IPS DF 6.9 (cell line): Measurements from ENCODE around the gene ARHGEF40.

Source experiments
- DNase-seq: peaks from one replicate; pipeline ENCODE4 v3.0.0-alpha.2; 2013; ENCODE audit warnings: low read depth, low spot score
- H3K27ac ChIP-seq: one replicate; pipeline ENCODE4 v1.5.1; 2013; ENCODE audit warnings: low read length, control low read depth
- H3K27me3 ChIP-seq: 2 replicates; pipeline ENCODE4 v1.6.1; 2013; ENCODE audit warnings: mild to moderate bottlenecking, low read length; ENCODE audit not compliant: control insufficient read depth, insufficient read depth
- H3K36me3 ChIP-seq: 2 replicates; pipeline ENCODE4 v1.6.1; 2013; ENCODE audit warnings: low read length; ENCODE audit not compliant: control insufficient read depth, insufficient read depth
- H3K4me1 ChIP-seq: 2 replicates; pipeline ENCODE4 v1.6.1; 2013; ENCODE audit warnings: low read length; ENCODE audit not compliant: control insufficient read depth, insufficient read depth
- H3K4me3 ChIP-seq: 2 replicates; pipeline ENCODE4 v1.5.1; 2013; ENCODE audit warnings: mild to moderate bottlenecking, low read length
- H3K9me3 ChIP-seq: 2 replicates; pipeline ENCODE4 v1.6.1; 2013; ENCODE audit warnings: low read length, inconsistent platforms; ENCODE audit not compliant: control insufficient read depth, insufficient read depth
- WGBS: extraction: QIAGEN DNeasy Blood & Tissue Kit; methylation state at CpG from one replicate; pipeline ENCODE4 v1.1.7; 2013; ENCODE audit warnings: mixed read lengths, missing lambda C conversion rate; ENCODE audit not compliant: insufficient read length, insufficient coverage; 5-methylcytosine and 5-hydroxymethylcytosine counted together

ARHGEF40 gene

GRCh38 chr14:21084396-21084795 lies 14.3 kb downstream of the ARHGEF40 start:
- Histone ChIP-seq H3K27ac (no peak overlapping the region), H3K27me3 (no peaks in the 10 kb centered on the region), H3K4me1 (peaks cover 1% of the 10 kb centered on the region; the same call in 1 of the 2 replicates), H3K4me3 (no peak overlapping the region), H3K9me3 (no peaks in the 10 kb centered on the region), H3K36me3 (peaks cover 30% of the 10 kb centered on the region)
- no peak for DNase-seq
- WGBS, result no CpG with 5 or more reads among the region's 2 CpGs

DNA sequence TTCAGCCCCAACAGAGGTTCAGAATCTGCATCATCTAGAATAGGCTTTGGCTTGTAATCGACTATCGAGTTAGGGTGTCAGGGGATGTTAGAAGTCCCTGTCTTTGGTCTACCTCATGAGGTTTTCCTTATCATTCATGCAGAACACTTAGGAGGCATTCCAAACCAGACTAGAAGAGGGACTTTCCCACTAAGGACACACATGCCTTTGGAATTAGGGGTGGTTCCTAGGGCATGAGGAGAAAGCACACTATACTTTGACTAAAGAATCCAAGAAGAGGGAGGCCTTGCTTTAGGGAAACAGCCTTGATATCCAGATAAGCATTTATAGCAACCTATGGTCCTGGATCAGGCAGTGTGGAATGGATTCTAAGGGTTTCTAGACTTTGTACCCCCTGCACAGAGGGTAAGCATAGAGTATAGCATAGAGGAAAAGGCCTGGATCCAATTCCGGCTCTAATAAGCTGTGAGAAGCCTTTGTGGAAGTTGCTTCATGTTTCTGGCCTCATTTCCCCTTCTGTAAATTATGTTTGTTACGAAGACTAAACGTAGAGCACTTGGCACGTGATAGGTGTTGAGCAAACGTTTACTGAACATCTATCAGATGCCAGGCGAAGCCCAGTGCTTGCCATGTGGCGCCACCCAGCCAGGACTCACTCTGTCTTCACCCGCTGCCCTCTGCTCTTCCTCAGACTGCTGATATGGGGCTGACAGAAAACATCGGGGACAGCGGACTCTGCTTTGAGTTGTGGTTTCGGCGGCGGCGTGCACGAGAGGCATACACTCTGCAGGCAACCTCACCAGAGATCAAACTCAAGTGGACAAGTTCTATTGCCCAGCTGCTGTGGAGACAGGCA lies 15.1 kb downstream of the ARHGEF40 start:
- no peak for DNase-seq
- Histone ChIP-seq H3K4me1 (peaks cover 1% of the 10 kb centered on the region; the same call in 1 of the 2 replicates), H3K36me3 (peaks cover 33% of the 10 kb centered on the region), H3K4me3 (no peak overlapping the region), H3K27ac (no peak overlapping the region), H3K9me3 (no peaks in the 10 kb centered on the region), H3K27me3 (no peaks in the 10 kb centered on the region)
- no CpG with 5 or more reads among the region's 17 CpGs for WGBS

DNA sequence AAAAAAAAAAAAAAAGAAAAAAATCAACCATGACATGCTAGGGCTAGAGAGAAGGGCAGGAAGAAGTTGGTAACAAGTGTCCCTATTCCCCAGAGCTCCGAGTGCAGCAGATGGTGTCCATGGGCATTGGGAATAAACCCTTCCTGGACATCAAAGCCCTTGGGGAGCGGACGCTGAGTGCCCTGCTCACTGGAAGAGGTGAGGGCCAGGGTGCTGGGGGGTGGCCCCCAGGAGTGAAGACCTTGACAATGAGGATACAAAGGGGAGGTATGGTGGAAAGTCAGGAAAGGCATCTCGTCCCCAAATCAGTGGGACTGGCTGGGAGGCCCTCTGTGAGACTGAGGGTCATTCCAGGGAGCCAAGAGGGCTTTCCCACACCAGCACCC lies 16.8 kb downstream of the ARHGEF40 start:
- no peak overlapping the region for H3K27ac ChIP-seq
- no peaks in the 10 kb centered on the region for H3K27me3 ChIP-seq
- peaks cover 34% of the 10 kb centered on the region for H3K36me3 ChIP-seq
- peaks cover 4% of the 10 kb centered on the region; the same call in 1 of the 2 replicates for H3K4me1 ChIP-seq
- H3K4me3 ChIP-seq, result no peak overlapping the region
- WGBS, result no CpG with 5 or more reads among the region's 4 CpGs
- no peak for DNase-seq
- H3K9me3 ChIP-seq, result no peaks in the 10 kb centered on the region

GRCh38 chr14:21087294-21088091 lies 17.4 kb downstream of the ARHGEF40 start:
- no peak for DNase-seq
- Histone ChIP-seq H3K27me3 (no peaks in the 10 kb centered on the region), H3K36me3 (peaks cover 32% of the 10 kb centered on the region), H3K27ac (no peak overlapping the region), H3K4me3 (no peak overlapping the region), H3K9me3 (no peaks in the 10 kb centered on the region), H3K4me1 (peaks cover 4% of the 10 kb centered on the region; the same call in 1 of the 2 replicates)
- no CpG with 5 or more reads among the region's 19 CpGs for WGBS

GRCh38 chr14:21088687-21089086 lies 18.6 kb downstream of the ARHGEF40 start:
- Histone ChIP-seq H3K27me3 (no peaks in the 10 kb centered on the region), H3K4me3 (no peak overlapping the region), H3K4me1 (peaks cover 14% of the 10 kb centered on the region), H3K27ac (no peak overlapping the region), H3K36me3 (peaks cover 35% of the 10 kb centered on the region), H3K9me3 (no peaks in the 10 kb centered on the region)
- no CpG with 5 or more reads among the region's 4 CpGs for WGBS
- no peak for DNase-seq

DNA sequence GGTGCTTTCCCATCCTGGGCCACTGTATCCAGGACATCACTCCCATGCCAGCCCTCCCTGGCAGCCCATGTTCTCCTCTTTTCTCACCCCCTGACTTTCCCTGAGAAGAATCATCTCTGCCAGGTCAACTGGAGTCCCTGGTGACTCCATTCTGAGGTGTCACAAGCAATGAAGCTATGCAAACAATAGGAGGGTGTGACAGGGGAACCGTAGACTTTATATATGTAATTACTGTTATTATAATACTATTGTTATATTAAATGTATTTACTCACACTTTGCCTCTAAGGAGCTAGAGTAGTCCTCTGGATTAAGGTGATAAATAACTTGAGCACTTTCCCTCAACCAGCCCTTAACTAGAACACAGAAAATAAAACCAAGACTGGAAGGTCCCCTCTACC lies 19.2 kb downstream of the ARHGEF40 start:
- Histone ChIP-seq H3K4me3 (no peak overlapping the region), H3K9me3 (no peaks in the 10 kb centered on the region), H3K27me3 (no peaks in the 10 kb centered on the region), H3K27ac (no peak overlapping the region), H3K36me3 (peaks cover 31% of the 10 kb centered on the region), H3K4me1 (peaks cover 14% of the 10 kb centered on the region)
- WGBS, result no CpG with 5 or more reads among the region's 1 CpG
- no peak for DNase-seq

DNA sequence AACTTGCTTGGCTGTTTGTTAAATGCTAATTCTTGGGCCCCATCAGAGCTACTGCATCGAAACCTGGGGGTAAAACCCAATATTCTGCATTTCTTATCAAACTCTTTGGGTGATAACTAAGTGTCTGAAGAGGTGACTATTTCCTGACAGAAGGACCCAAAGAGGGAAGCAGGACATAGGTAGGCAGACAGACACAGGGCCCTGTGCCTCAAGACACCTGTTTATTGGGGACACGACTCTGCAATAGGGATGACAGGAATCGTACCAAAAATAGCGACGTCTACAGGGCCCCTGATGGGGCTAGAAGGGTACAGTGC lies 19.7 kb downstream of the ARHGEF40 start:
- no CpG with 5 or more reads among the region's 5 CpGs for WGBS
- Histone ChIP-seq H3K27me3 (no peaks in the 10 kb centered on the region), H3K27ac (no peak overlapping the region), H3K9me3 (no peaks in the 10 kb centered on the region), H3K4me3 (no peak overlapping the region), H3K4me1 (peaks cover 14% of the 10 kb centered on the region), H3K36me3 (peaks cover 31% of the 10 kb centered on the region)
- DNase-seq, result no peak

DNA sequence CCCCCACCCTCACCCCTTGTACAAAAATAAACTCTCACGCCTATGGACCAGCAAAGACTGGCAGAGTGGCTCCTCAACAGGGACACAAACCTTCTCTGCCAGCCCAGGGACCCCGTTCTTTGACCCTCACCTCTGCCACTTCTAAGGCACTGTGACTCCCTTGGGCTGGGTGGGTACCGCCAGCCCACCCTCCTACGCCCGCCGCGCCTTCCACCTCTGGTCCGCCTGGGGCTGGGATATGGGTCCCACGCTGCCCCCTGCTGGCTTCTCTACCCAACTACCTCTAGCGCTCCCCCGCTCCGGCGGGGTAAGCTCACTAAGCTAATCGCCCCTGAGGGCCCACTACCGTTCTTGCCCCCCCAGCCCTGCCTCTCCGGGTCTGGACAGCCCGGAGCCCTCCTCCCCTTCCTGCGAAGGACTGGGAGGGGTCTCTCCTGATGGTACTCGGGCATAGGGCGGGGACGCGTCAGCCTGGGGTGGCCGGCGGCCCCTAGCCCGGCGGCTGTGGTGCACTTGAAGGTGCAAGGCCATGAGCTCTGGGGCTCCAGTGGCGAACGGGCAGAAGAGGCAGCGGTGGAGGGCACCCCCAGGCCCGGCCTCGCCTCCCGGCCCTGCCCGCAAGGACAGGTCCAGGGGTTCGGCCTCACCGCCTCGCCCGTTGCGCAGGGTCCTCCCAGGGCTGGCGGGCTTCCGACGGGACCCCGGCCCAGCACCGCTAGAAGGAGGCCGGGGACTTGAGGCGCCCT lies 20.3 kb downstream of the ARHGEF40 start:
- no peak for DNase-seq
- Histone ChIP-seq H3K36me3 (peaks cover 31% of the 10 kb centered on the region), H3K4me1 (peaks cover 14% of the 10 kb centered on the region), H3K27ac (no peak overlapping the region), H3K9me3 (no peaks in the 10 kb centered on the region), H3K27me3 (no peaks in the 10 kb centered on the region), H3K4me3 (no peak overlapping the region)
- no CpG with 5 or more reads among the region's 45 CpGs for WGBS

DNA sequence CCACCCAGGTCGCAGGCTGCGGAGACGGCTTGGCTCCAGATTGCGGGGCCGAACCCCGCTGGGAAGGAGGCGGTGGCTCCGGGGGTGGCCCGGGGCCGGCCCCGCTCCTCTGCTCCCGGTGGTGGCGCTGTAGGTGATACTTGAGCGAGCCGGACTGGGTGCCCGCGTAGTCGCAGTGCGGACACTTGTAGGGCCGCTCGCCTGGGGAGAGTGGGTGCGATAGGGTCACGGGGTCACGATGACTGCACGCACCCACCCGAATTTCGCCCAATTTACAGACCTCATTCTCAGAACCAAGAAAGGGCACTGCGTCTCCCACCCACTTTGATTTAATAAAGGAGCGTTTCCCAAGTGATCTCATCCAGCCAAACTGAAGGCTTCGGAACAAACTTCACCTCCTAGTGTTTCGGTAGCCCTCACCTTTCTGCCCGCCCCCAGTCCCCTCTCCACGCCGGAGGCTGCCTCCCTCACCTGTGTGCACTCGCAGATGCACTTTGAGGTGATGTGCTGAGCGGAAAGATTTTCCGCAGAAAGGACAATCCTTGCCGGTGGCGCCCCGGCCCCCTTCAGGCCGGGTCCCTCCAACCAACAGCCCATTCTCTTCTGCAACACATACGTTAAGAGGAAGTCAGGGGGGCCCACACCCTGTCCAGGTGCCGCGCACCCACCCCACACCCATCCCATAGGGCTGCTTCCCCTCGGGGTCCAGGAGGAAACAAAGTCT lies 21.0 kb downstream of the ARHGEF40 start:
- Histone ChIP-seq H3K36me3 (peaks cover 31% of the 10 kb centered on the region), H3K4me1 (peaks cover 14% of the 10 kb centered on the region), H3K27me3 (no peaks in the 10 kb centered on the region), H3K4me3 (no peak overlapping the region), H3K27ac (no peak overlapping the region), H3K9me3 (no peaks in the 10 kb centered on the region)
- no CpG with 5 or more reads among the region's 45 CpGs for WGBS
- no peak for DNase-seq

DNA sequence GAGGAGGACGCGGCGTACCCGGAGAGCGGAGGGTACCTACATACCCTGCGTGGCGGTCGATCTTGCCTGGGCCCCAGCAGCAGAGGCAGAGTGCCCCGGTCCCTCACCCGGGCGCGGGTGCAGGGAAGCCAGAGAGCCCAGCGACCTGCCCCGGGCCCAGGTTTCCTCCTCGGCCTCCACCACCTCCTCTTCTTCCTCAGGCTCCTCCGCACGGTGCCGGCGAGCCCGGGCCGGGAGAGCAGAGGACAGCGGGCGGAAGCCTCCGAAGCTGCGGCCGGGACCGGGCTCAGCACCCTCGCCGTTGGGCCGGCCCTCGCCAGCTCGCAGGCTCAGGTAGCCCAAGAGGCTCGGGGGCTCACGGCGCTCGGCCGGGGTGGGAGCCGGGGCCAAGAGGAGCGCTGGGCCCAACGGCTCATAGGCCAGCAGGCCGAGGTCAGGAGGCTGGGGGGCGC lies 21.7 kb downstream of the ARHGEF40 start:
- H3K9me3 ChIP-seq, result no peaks in the 10 kb centered on the region
- no peak overlapping the region for H3K27ac ChIP-seq
- peaks cover 29% of the 10 kb centered on the region for H3K36me3 ChIP-seq
- no peaks in the 10 kb centered on the region for H3K27me3 ChIP-seq
- DNase-seq, result no peak
- WGBS, result no CpG with 5 or more reads among the region's 42 CpGs
- H3K4me3 ChIP-seq, result no peak overlapping the region
- H3K4me1 ChIP-seq, result peaks cover 14% of the 10 kb centered on the region
